CD4-positive, alpha-beta T cell (primary cell): ENCODE results near the gene FERMT2. TPM values are rescaled to one million over a fixed set of nuclear protein-coding genes. Genes with fewer than 3 reads are reported as not detected.

Experiments used
- ATAC-seq: fragments of 200-7000 bp; cut with Tn5 transposase; one replicate; pipeline ENCODE4 v1.10.0; 2022; ENCODE audit warnings: mild to moderate bottlenecking; ENCODE audit not compliant: poor library complexity
- CTCF ChIA-PET: fragments of 350-600 bp; sonication (Branson Sonifier 250); formaldehyde crosslinking; loops from one replicate; lab custom pipeline; 2021; ENCODE audit warnings: antibody characterized with exemption, inconsistent platforms; lab: Charles Lee
- POLR2A ChIA-PET: fragments of 350-600 bp; sonication (Branson Sonifier 250); formaldehyde crosslinking; loops from one replicate; lab custom pipeline; 2021; ENCODE audit warnings: antibody characterized with exemption, inconsistent platforms; lab: Charles Lee
- DNase-seq, 14 experiments: peaks; one replicate each; pipeline ENCODE4 v3.0.0-alpha.2; 2013 to 2020; ENCODE audit warnings: mixed read lengths in 2 of 14
- H3K27ac ChIP-seq, 2 donors: one replicate each; pipeline versions ENCODE4 v1.5.1 to v1.7.0; 2013; ENCODE audit warnings: low read length in 2 of 2, low read depth in 1 of 2, mild to moderate bottlenecking in 1 of 2
- H3K27me3 ChIP-seq, 2 experiments: 1 replicate in 1 of 2; 2 replicates in 1 of 2; pipeline versions ENCODE4 v1.6.1 to v1.7.0; 2013; ENCODE audit warnings: low read length in 2 of 2, control low read depth in 1 of 2, mild to moderate bottlenecking in 1 of 2, moderate library complexity in 1 of 2; ENCODE audit not compliant: insufficient read depth in 2 of 2, control insufficient read depth in 1 of 2
- H3K36me3 ChIP-seq: one replicate; pipeline ENCODE4 v1.6.1; 2013; ENCODE audit warnings: low read length, control low read depth; ENCODE audit not compliant: insufficient read depth
- H3K4me1 ChIP-seq: one replicate; pipeline ENCODE4 v1.6.1; 2013; ENCODE audit warnings: low read length, control low read depth; ENCODE audit not compliant: insufficient read depth
- H3K4me3 ChIP-seq: one replicate; pipeline ENCODE4 v1.5.1; 2013; ENCODE audit warnings: mild to moderate bottlenecking, low read length, moderate library complexity
- H3K9me3 ChIP-seq, 2 experiments: 1 replicate in 1 of 2; 2 replicates in 1 of 2; pipeline versions ENCODE4 v1.6.1 to v1.7.0; 2013; ENCODE audit warnings: low read length in 2 of 2, mild to moderate bottlenecking in 2 of 2, control low read depth in 1 of 2, moderate library complexity in 1 of 2; ENCODE audit not compliant: control insufficient read depth in 1 of 2, insufficient read depth in 1 of 2
- H3K27ac Mint-ChIP-seq: one replicate; pipeline ENCODE4 v1.8.0; 2020; ENCODE audit warnings: mixed read lengths
- H3K27me3 Mint-ChIP-seq: one replicate; pipeline ENCODE4 v1.8.0; 2021; ENCODE audit warnings: mixed read lengths
- H3K36me3 Mint-ChIP-seq: one replicate; pipeline ENCODE4 v1.8.0; 2021; ENCODE audit warnings: low read depth, mixed read lengths
- H3K4me1 Mint-ChIP-seq: one replicate; pipeline ENCODE4 v1.8.0; 2021; ENCODE audit warnings: low read depth, mixed read lengths
- H3K4me3 Mint-ChIP-seq: one replicate; pipeline ENCODE4 v1.8.0; 2020; ENCODE audit warnings: mild to moderate bottlenecking, mixed read lengths
- H3K9me3 Mint-ChIP-seq: one replicate; pipeline ENCODE4 v1.8.0; 2020; ENCODE audit warnings: mixed read lengths
- CTCF ChIP-seq: fragments of 200-600 bp; IDR thresholded peaks from one replicate; pipeline ENCODE4 v1.8.0; 2022; ENCODE audit warnings: antibody characterized with exemption, mild to moderate bottlenecking
- intact Hi-C, 2 experiments: fragments of 100-400 bp; cut with DNase I in 1 of 2; cut with micrococcal nuclease in 1 of 2; formaldehyde crosslinking; loops; one replicate each; pipeline versions ENCODE4 v1.15.1 to v1.9.0; 2023 to 2025; cut with DNase I, micrococcal nuclease
- total RNA-seq, 174 experiments: library from RNA in 2 of 174; stranded (reverse) in 2 of 174; gene quantifications; one replicate each; pipeline ENCODE4 v1.2.3 and lab custom pipeline; 2021 to 2026

The FERMT2 gene
- total RNA-seq, 2 experiments from 2014 or later, result 0.44 to 0.61 TPM

GRCh38 chr14:52878469-52878868, 72.4 kb downstream of the FERMT2 start:
- no peaks in the 10 kb centered on the region for H3K9me3 ChIP-seq
- H3K27ac ChIP-seq, result no peak overlapping the region
- TF ChIP-seq CTCF, result no peak
- intact Hi-C loops, result no loop called here
- Mint-ChIP-seq H3K9me3 (no peaks in the 10 kb centered on the region), H3K27me3 (peaks cover 6% of the 10 kb centered on the region), H3K27ac (no peak overlapping the region), H3K36me3 (no peaks in the 10 kb centered on the region), H3K4me3 (no peak overlapping the region), H3K4me1 (no peaks in the 10 kb centered on the region)
- no peaks in the 10 kb centered on the region for H3K36me3 ChIP-seq
- CTCF ChIA-PET, result no interaction called here
- H3K4me1 ChIP-seq, result no peaks in the 10 kb centered on the region
- DNase-seq, result no peak
- ATAC-seq, result no peak
- H3K27me3 ChIP-seq, result no peaks in the 10 kb centered on the region
- H3K4me3 ChIP-seq, result no peak overlapping the region
- POLR2A ChIA-PET, result no interaction called here

GRCh38 chr14:52877628-52878027, 73.2 kb downstream of the FERMT2 start:
- H3K36me3 Mint-ChIP-seq, result no peaks in the 10 kb centered on the region
- Histone ChIP-seq H3K4me3 (no peak overlapping the region), H3K4me1 (no peaks in the 10 kb centered on the region), H3K9me3 (no peaks in the 10 kb centered on the region), H3K27me3 (no peaks in the 10 kb centered on the region), H3K27ac (no peak overlapping the region), H3K36me3 (no peaks in the 10 kb centered on the region)
- H3K9me3 Mint-ChIP-seq, result no peaks in the 10 kb centered on the region
- no peaks in the 10 kb centered on the region for H3K4me1 Mint-ChIP-seq
- ChIA-PET POLR2A (no interaction called here), CTCF (interaction anchor here (0.6 kb wide), 1 partner anchor 757 kb away, joined by 3 read pairs; no protein-coding TSS in a partner anchor)
- no peak overlapping the region for H3K4me3 Mint-ChIP-seq
- TF ChIP-seq CTCF, result no peak
- intact Hi-C loops, result no loop called here
- ATAC-seq, result no peak
- peaks cover 6% of the 10 kb centered on the region for H3K27me3 Mint-ChIP-seq
- no peak overlapping the region for H3K27ac Mint-ChIP-seq
- no peak for DNase-seq

GRCh38 chr14:52876806-52877205, 74.0 kb downstream of the FERMT2 start:
- Mint-ChIP-seq H3K9me3 (no peaks in the 10 kb centered on the region), H3K4me1 (no peaks in the 10 kb centered on the region), H3K27me3 (peaks cover 6% of the 10 kb centered on the region), H3K36me3 (no peaks in the 10 kb centered on the region), H3K27ac (no peak overlapping the region), H3K4me3 (no peak overlapping the region)
- H3K4me3 ChIP-seq, result no peak overlapping the region
- ATAC-seq, result no peak
- no peak for TF ChIP-seq CTCF
- H3K27me3 ChIP-seq, result no peaks in the 10 kb centered on the region
- no peak overlapping the region for H3K27ac ChIP-seq
- H3K9me3 ChIP-seq, result no peaks in the 10 kb centered on the region
- intact Hi-C loops, result no loop called here
- no peak for DNase-seq
- H3K36me3 ChIP-seq, result no peaks in the 10 kb centered on the region
- CTCF ChIA-PET, result interaction anchor here (0.6 kb wide), 1 partner anchor 756 kb away, joined by 3 read pairs; no protein-coding TSS in a partner anchor
- POLR2A ChIA-PET, result no interaction called here
- H3K4me1 ChIP-seq, result no peaks in the 10 kb centered on the region
